ENCODE data around the gene STXBP4. TPM values are rescaled to one million over a fixed set of nuclear protein-coding genes. Genes with fewer than 3 reads are reported as not detected.

STXBP4 gene
- total and polyA plus RNA-seq, 2 experiments from 2014 or later: 25.0 to 52.1 TPM

DNA sequence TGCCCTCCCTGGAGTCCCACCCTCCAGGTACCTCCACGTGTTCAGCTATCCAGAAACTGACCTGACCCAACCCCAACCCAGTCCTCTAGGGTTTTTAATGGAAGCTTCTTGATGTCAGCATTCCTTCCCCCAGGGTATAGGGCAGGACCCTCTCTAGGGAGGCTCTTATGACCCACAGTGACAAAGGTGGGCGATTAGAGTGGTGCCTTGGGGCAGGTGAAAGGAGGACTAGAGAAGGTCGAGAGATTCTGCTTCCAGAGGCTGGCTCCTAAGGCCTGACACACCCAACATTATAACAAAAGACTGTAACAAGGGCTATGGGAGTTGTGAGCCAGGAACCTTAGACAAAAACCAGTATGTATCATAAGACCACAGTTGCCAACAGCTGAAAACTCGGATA lies 17.3 kb upstream of the STXBP4 start:
- peaks cover 80% of the 10 kb centered on the region for H3K36me3 Mint-ChIP-seq (ENCODE audit: low read depth)

More for the DNA sequence above, 17.3 kb upstream of the STXBP4 start:
- H3K4me1 Mint-ChIP-seq: no peaks in the 10 kb centered on the region
- Histone ChIP-seq H3K9me2 (ENCODE audit: insufficient read depth) (no peaks in the 10 kb centered on the region), H3F3A (replicated peaks; ENCODE audit: low read depth) (no peaks in the 10 kb centered on the region), H3K36me3 (ENCODE audit: insufficient read depth) (peaks cover 26% of the 10 kb centered on the region), H3K27me3 (ENCODE audit: insufficient read depth) (no peaks in the 10 kb centered on the region), H4K20me1 (replicated peaks; ENCODE audit: insufficient read depth) (peaks cover 2% of the 10 kb centered on the region; the same call in 1 of the 2 replicates), H3K27ac (ENCODE audit: low read depth) (no peak overlapping the region), H3K79me2 (replicated peaks; ENCODE audit: insufficient read depth) (no peaks in the 10 kb centered on the region), H3K4me3 (no peak overlapping the region), H3K4me2 (no peak overlapping the region), H3K4me1 (ENCODE audit: insufficient read depth) (no peaks in the 10 kb centered on the region), H2AFZ (no peak overlapping the region)
- H3K4me3 Mint-ChIP-seq: no peak overlapping the region
- no peaks in the 10 kb centered on the region for H3K9me3 Mint-ChIP-seq
- no peaks in the 10 kb centered on the region for H3K27me3 Mint-ChIP-seq (ENCODE audit: insufficient read depth, low read depth, poor library complexity)
- DNase-seq (ENCODE audit: low spot score) (no peak), ATAC-seq (no peak)
- H3K27ac Mint-ChIP-seq: no peak overlapping the region
- TF ChIP-seq, protein P1, sequence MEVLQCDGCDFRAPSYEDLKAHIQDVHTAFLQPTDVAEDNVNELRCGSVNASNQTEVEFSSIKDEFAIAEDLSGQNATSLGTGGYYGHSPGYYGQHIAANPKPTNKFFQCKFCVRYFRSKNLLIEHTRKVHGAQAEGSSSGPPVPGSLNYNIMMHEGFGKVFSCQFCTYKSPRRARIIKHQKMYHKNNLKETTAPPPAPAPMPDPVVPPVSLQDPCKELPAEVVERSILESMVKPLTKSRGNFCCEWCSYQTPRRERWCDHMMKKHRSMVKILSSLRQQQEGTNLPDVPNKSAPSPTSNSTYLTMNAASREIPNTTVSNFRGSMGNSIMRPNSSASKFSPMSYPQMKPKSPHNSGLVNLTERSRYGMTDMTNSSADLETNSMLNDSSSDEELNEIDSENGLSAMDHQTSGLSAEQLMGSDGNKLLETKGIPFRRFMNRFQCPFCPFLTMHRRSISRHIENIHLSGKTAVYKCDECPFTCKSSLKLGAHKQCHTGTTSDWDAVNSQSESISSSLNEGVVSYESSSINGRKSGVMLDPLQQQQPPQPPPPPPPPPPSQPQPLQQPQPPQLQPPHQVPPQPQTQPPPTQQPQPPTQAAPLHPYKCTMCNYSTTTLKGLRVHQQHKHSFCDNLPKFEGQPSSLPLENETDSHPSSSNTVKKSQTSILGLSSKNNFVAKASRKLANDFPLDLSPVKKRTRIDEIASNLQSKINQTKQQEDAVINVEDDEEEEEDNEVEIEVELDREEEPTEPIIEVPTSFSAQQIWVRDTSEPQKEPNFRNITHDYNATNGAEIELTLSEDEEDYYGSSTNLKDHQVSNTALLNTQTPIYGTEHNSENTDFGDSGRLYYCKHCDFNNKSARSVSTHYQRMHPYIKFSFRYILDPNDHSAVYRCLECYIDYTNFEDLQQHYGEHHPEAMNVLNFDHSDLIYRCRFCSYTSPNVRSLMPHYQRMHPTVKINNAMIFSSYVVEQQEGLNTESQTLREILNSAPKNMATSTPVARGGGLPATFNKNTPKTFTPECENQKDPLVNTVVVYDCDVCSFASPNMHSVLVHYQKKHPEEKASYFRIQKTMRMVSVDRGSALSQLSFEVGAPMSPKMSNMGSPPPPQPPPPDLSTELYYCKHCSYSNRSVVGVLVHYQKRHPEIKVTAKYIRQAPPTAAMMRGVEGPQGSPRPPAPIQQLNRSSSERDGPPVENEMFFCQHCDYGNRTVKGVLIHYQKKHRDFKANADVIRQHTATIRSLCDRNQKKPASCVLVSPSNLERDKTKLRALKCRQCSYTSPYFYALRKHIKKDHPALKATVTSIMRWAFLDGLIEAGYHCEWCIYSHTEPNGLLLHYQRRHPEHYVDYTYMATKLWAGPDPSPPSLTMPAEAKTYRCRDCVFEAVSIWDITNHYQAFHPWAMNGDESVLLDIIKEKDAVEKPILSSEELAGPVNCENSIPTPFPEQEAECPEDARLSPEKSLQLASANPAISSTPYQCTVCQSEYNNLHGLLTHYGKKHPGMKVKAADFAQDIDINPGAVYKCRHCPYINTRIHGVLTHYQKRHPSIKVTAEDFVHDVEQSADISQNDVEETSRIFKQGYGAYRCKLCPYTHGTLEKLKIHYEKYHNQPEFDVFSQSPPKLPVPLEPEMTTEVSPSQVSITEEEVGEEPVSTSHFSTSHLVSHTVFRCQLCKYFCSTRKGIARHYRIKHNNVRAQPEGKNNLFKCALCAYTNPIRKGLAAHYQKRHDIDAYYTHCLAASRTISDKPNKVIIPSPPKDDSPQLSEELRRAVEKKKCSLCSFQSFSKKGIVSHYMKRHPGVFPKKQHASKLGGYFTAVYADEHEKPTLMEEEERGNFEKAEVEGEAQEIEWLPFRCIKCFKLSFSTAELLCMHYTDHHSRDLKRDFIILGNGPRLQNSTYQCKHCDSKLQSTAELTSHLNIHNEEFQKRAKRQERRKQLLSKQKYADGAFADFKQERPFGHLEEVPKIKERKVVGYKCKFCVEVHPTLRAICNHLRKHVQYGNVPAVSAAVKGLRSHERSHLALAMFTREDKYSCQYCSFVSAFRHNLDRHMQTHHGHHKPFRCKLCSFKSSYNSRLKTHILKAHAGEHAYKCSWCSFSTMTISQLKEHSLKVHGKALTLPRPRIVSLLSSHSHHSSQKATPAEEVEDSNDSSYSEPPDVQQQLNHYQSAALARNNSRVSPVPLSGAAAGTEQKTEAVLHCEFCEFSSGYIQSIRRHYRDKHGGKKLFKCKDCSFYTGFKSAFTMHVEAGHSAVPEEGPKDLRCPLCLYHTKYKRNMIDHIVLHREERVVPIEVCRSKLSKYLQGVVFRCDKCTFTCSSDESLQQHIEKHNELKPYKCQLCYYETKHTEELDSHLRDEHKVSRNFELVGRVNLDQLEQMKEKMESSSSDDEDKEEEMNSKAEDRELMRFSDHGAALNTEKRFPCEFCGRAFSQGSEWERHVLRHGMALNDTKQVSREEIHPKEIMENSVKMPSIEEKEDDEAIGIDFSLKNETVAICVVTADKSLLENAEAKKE (CRISPR knock-in tag; IDR thresholded peaks at IDR 0.05): no peak
- TF ChIP-seq, protein P2, sequence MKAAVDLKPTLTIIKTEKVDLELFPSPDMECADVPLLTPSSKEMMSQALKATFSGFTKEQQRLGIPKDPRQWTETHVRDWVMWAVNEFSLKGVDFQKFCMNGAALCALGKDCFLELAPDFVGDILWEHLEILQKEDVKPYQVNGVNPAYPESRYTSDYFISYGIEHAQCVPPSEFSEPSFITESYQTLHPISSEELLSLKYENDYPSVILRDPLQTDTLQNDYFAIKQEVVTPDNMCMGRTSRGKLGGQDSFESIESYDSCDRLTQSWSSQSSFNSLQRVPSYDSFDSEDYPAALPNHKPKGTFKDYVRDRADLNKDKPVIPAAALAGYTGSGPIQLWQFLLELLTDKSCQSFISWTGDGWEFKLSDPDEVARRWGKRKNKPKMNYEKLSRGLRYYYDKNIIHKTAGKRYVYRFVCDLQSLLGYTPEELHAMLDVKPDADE (IDR thresholded peaks at IDR 0.05): no peak
- no peak for TF ChIP-seq CREB1 (CRISPR knock-in tag; IDR thresholded peaks at IDR 0.05; ENCODE audit: low read depth)
- TF ChIP-seq ZNF114 (CRISPR knock-in tag; IDR thresholded peaks at IDR 0.05): no peak
- TF ChIP-seq EZH2 (IDR thresholded peaks at IDR 0.05; ENCODE audit: low read depth, unreplicated experiment): no peak
- TF ChIP-seq STAT1 (IDR thresholded peaks at IDR 0.05; ENCODE audit: unreplicated experiment): no peak
